Measurements from ENCODE around the gene SOBP.

The SOBP gene

DNA sequence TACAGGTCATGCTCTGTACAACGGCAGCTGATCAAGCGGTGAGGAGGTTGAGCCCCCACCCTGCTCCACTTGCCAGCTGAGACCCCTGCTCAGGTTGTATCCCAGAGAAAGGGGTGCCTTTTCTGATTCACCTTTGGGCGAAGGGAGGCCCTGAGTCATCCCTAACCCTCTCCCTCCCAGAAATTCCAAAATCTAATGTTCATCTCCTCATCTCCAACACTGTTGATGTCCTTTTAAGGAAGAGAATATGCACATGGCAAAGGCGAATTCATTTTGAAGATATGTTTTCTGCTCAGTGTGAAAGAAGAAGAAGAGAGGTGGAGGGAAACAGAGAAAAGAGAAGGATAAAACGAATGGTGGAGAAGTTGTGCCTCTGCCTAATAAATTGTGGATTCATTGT is 213.7 kb downstream of the SOBP start:
- in situ Hi-C loops (cut with MboI; ENCODE audit: low pct_unique_long_range_greater_than_20kb, low sequenced_read_pairs, unreplicated experiment), result no loop called here

GRCh38 chr6:107704347-107705013 is 214.6 kb downstream of the SOBP start:
- TF ChIP-seq, protein P1, sequence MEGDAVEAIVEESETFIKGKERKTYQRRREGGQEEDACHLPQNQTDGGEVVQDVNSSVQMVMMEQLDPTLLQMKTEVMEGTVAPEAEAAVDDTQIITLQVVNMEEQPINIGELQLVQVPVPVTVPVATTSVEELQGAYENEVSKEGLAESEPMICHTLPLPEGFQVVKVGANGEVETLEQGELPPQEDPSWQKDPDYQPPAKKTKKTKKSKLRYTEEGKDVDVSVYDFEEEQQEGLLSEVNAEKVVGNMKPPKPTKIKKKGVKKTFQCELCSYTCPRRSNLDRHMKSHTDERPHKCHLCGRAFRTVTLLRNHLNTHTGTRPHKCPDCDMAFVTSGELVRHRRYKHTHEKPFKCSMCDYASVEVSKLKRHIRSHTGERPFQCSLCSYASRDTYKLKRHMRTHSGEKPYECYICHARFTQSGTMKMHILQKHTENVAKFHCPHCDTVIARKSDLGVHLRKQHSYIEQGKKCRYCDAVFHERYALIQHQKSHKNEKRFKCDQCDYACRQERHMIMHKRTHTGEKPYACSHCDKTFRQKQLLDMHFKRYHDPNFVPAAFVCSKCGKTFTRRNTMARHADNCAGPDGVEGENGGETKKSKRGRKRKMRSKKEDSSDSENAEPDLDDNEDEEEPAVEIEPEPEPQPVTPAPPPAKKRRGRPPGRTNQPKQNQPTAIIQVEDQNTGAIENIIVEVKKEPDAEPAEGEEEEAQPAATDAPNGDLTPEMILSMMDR (IDR thresholded peaks at IDR 0.05; ENCODE audit: extremely low read depth, insufficient read depth, missing control alignments), result peak; percentile 62
- in situ Hi-C loops (cut with MboI; ENCODE audit: low pct_unique_long_range_greater_than_20kb, low sequenced_read_pairs, unreplicated experiment), result no loop called here
- peak; percentile 46 for DNase-seq (ENCODE audit: low spot score)

More for the DNA sequence above, 213.7 kb downstream of the SOBP start:
- TF ChIP-seq, protein P1 (IDR thresholded peaks at IDR 0.05; ENCODE audit: extremely low read depth, insufficient read depth, missing control alignments), result no peak
- DNase-seq (ENCODE audit: low spot score), result no peak

- in situ Hi-C loops (cut with MboI; ENCODE audit: low pct_unique_long_range_greater_than_20kb, low sequenced_read_pairs, unreplicated experiment), result no loop called here
- TF ChIP-seq, protein P1 (IDR thresholded peaks at IDR 0.05; ENCODE audit: extremely low read depth, insufficient read depth, missing control alignments), result no peak
- no peak for DNase-seq (ENCODE audit: low spot score)
Measured at GRCh38 chr6:107706516-107707115, 216.7 kb downstream of the SOBP start.

- in situ Hi-C loops (cut with MboI; ENCODE audit: low pct_unique_long_range_greater_than_20kb, low sequenced_read_pairs, unreplicated experiment), result no loop called here
- TF ChIP-seq, protein P1 (IDR thresholded peaks at IDR 0.05; ENCODE audit: extremely low read depth, insufficient read depth, missing control alignments), result no peak
- no peak for DNase-seq (ENCODE audit: low spot score)
Measured at GRCh38 chr6:107707346-107708275, 217.7 kb downstream of the SOBP start.

- TF ChIP-seq, protein P1 (IDR thresholded peaks at IDR 0.05; ENCODE audit: extremely low read depth, insufficient read depth, missing control alignments), result no peak
- in situ Hi-C loops (cut with MboI; ENCODE audit: low pct_unique_long_range_greater_than_20kb, low sequenced_read_pairs, unreplicated experiment), result no loop called here
- no peak for DNase-seq (ENCODE audit: low spot score)
Measured at GRCh38 chr6:107708435-107708834, 218.5 kb downstream of the SOBP start.

- TF ChIP-seq, protein P1 (IDR thresholded peaks at IDR 0.05; ENCODE audit: extremely low read depth, insufficient read depth, missing control alignments), result no peak
- in situ Hi-C loops (cut with MboI; ENCODE audit: low pct_unique_long_range_greater_than_20kb, low sequenced_read_pairs, unreplicated experiment), result no loop called here
- DNase-seq (ENCODE audit: low spot score), result no peak
Measured at GRCh38 chr6:107709341-107709740, 219.4 kb downstream of the SOBP start.

All from GM13977 (cell line).